Ishikawa (cell line): Measurements from ENCODE around the gene SCNM1.

Source experiments
- CEBPB ChIP-seq: IDR thresholded peaks from 2 replicates; pipeline ENCODE4 v1.6.1; 2012
- CREB1 ChIP-seq: IDR thresholded peaks from 2 replicates; pipeline ENCODE4 v1.6.1; 2012; ENCODE audit warnings: low read depth
- EGR1 ChIP-seq: IDR thresholded peaks from 2 replicates; pipeline ENCODE4 v1.6.1; 2012
- EP300 ChIP-seq: IDR thresholded peaks from 2 replicates; pipeline ENCODE4 v1.6.1; 2012; ENCODE audit warnings: borderline replicate concordance
- FOXM1 ChIP-seq: IDR thresholded peaks from 2 replicates; pipeline ENCODE4 v1.6.1; 2012; ENCODE audit warnings: low read depth, borderline replicate concordance
- NFIC ChIP-seq: IDR thresholded peaks from 2 replicates; pipeline ENCODE4 v1.6.1; 2012
- RAD21 ChIP-seq: IDR thresholded peaks from 2 replicates; pipeline ENCODE4 v1.6.1; 2012; ENCODE audit warnings: low read depth
- TAF1 ChIP-seq: IDR thresholded peaks from 2 replicates; pipeline ENCODE4 v1.6.1; 2012; ENCODE audit warnings: low read depth, mild to moderate bottlenecking
- TCF12 ChIP-seq: IDR thresholded peaks from 2 replicates; pipeline ENCODE4 v1.6.1; 2012; ENCODE audit warnings: low read depth
- TEAD4 ChIP-seq: IDR thresholded peaks from 2 replicates; pipeline ENCODE4 v1.6.1; 2012
- YY1 ChIP-seq: IDR thresholded peaks from 2 replicates; pipeline ENCODE4 v1.6.1; 2012; ENCODE audit warnings: low read depth
- ZBTB7A ChIP-seq: IDR thresholded peaks from 2 replicates; pipeline ENCODE4 v1.6.1; 2012; ENCODE audit warnings: low read depth
- TF ChIP-seq, protein P1 (sequence below): IDR thresholded peaks from 2 replicates; pipeline ENCODE4 v1.6.1; 2012
- TF ChIP-seq, protein P2 (sequence below): IDR thresholded peaks from 2 replicates; pipeline ENCODE4 v1.6.1; 2012; ENCODE audit warnings: low read depth, mild to moderate bottlenecking
- TF ChIP-seq, protein P3 (sequence below): IDR thresholded peaks from 2 replicates; pipeline ENCODE4 v1.6.1; 2012

Gene SCNM1

DNA sequence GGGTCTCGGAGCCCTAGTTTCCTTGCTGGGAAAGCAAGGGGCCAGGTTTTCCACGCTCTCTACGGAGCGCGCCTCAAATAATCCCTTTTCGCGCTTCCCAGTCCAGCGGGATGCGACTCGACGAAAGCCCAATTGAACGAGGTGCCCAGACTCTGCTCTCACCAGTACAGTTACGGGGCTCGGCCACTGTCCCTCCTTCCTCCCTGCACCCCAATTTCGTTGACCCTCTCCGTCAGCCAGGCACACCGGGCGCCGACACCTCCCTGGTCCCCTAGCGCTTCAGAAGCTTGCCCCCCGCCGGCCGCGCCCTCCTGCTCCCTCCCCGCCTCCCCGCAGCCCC lies 19.9 kb upstream of the SCNM1 start:
- TF ChIP-seq EGR1 (no peak), EP300 (no peak), CEBPB (no peak), TCF12 (no peak), FOXM1 (no peak), TAF1 (no peak), NFIC (no peak), RAD21 (no peak), TEAD4 (no peak), CREB1 (no peak), YY1 (no peak), ZBTB7A (no peak)
- TF ChIP-seq, protein P1, sequence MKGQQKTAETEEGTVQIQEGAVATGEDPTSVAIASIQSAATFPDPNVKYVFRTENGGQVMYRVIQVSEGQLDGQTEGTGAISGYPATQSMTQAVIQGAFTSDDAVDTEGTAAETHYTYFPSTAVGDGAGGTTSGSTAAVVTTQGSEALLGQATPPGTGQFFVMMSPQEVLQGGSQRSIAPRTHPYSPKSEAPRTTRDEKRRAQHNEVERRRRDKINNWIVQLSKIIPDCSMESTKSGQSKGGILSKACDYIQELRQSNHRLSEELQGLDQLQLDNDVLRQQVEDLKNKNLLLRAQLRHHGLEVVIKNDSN: no peak
- TF ChIP-seq, protein P2, sequence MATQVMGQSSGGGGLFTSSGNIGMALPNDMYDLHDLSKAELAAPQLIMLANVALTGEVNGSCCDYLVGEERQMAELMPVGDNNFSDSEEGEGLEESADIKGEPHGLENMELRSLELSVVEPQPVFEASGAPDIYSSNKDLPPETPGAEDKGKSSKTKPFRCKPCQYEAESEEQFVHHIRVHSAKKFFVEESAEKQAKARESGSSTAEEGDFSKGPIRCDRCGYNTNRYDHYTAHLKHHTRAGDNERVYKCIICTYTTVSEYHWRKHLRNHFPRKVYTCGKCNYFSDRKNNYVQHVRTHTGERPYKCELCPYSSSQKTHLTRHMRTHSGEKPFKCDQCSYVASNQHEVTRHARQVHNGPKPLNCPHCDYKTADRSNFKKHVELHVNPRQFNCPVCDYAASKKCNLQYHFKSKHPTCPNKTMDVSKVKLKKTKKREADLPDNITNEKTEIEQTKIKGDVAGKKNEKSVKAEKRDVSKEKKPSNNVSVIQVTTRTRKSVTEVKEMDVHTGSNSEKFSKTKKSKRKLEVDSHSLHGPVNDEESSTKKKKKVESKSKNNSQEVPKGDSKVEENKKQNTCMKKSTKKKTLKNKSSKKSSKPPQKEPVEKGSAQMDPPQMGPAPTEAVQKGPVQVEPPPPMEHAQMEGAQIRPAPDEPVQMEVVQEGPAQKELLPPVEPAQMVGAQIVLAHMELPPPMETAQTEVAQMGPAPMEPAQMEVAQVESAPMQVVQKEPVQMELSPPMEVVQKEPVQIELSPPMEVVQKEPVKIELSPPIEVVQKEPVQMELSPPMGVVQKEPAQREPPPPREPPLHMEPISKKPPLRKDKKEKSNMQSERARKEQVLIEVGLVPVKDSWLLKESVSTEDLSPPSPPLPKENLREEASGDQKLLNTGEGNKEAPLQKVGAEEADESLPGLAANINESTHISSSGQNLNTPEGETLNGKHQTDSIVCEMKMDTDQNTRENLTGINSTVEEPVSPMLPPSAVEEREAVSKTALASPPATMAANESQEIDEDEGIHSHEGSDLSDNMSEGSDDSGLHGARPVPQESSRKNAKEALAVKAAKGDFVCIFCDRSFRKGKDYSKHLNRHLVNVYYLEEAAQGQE: no peak
- TF ChIP-seq, protein P3, sequence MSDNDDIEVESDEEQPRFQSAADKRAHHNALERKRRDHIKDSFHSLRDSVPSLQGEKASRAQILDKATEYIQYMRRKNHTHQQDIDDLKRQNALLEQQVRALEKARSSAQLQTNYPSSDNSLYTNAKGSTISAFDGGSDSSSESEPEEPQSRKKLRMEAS: no peak

DNA sequence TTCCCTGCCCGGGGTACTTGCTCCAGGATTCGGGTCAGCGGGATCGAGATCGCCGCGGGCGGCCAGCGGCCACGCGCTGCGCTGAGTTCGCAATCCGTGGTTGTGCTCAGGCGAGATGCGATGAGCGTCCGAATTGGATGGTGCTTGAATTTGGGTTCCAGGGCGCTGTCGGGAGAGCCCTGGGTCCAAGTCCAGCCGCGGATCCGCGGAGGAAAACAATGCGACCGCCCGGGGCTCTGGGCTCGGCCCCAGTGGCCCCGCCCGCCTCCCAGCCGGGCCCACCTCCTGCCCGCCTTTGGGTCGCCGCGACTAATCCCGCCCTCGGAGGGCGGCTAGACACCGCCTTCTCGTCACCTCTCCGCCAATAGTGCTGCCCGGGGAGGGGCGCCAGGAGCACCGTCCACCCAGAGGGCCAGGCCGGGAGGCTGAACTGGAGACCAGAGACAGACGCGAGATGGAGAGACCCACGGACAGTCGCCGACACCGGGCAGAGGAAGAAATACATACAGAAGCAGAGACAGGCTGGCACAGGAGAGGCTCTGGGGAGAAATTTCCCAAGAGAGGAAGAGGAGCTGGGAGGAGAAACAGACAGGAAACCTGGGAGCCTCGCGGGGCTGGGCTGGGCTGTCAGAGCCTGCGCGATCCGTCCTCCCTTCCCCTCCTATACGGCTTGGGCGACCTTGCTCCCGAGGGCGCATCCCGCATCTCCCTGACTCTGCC lies 19.4 kb upstream of the SCNM1 start, which contains the start of gene SEMA6C:
Gene SEMA6C, minus strand, starts transcription at position 220 of the 720 bp plus-strand sequence. CDS start 4,010 bp downstream, outside the sequence.
- peak; percentile 47; the same call in 1 of the 2 replicates for TF ChIP-seq TAF1
- TF ChIP-seq TCF12: no peak

DNA sequence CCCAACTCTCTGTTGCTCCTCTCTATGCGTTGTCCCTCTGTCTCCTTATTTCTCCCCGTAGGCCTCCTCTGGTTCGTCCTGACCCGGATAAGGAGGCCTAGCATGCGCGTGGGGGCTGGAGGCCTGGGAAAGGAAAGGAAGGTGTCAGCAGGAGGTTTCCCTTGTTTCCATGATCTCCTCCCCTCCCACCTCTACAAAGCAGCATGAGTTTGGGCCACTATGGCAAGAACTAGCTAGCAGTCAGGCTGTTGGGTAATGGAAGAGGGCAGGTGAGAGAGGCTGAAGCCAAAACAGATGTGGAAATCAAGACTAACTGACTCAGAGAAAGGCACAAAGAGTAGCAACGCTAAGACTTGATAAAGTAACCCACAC lies 18.8 kb upstream of the SCNM1 start:
- TF ChIP-seq TCF12 (no peak), ZBTB7A (no peak), NFIC (no peak), CEBPB (no peak), TAF1 (no peak)
- TF ChIP-seq, protein P2: no peak
- TF ChIP-seq, protein P3: no peak

DNA sequence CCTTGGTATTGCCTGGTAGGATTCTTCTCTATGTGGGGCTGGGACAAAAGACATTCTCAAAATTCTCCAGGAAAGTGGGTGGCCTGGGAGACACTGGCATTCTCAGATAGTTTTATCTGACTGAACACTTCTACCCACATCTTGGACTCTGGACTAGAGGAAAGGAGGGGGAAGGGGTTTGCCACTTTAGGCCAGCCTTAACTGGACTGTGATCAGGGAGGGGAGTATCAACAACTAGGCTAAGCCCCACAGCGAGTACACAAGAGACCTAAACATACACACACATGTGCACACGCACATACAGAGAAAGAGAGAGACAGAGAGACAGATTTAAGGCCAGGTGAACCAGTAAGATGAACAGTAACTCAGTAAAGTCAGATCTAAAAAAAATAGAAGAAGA lies 18.3 kb upstream of the SCNM1 start:
- TF ChIP-seq TAF1: no peak
- TF ChIP-seq, protein P1: no peak
- no peak for TF ChIP-seq CREB1
- TF ChIP-seq EP300: no peak
- TF ChIP-seq, protein P2: no peak
- TF ChIP-seq RAD21: no peak
- no peak for TF ChIP-seq TEAD4
- TF ChIP-seq EGR1: no peak
- no peak for TF ChIP-seq ZBTB7A
- TF ChIP-seq NFIC: no peak

DNA sequence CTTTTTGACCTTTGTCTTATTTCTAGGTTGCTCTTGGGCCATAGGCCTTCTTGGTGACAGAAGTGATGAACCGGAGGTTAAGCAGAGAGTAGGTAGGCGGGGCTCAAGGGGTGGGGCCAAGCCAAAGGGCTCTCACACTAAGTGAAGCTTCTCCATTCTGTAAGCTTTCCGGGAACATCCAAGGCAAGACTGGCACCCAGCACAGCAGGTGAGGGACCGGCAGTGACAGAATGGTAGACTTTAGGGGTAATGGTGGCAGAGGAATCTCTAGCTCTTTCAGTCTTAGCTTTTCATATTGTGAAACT lies 9.5 kb upstream of the SCNM1 start, which contains the start of gene TNFAIP8L2:
Gene TNFAIP8L2, plus strand, starts transcription at position 135 of the 305 bp plus-strand sequence. CDS start 2,049 bp downstream, outside the sequence.
- TF ChIP-seq, protein P2: no peak
- TF ChIP-seq YY1 (no peak), TAF1 (no peak), RAD21 (no peak), EP300 (no peak), TCF12 (no peak), FOXM1 (no peak), TEAD4 (no peak), EGR1 (no peak), ZBTB7A (no peak), CEBPB (no peak), CREB1 (no peak), NFIC (no peak)
- TF ChIP-seq, protein P1: no peak
- TF ChIP-seq, protein P3: no peak
